ENCODE results near the gene LGMN. TPM values are rescaled to one million over a fixed set of nuclear protein-coding genes. Genes with fewer than 3 reads are reported as not detected.
"Not testable (repeated sequence)": the region's sequence is repeated elsewhere in the genome, so short reads cannot be mapped to it uniquely, and the experiment has no call there.

LGMN gene
- total RNA-seq, 1 donor, result 8.4 TPM

GRCh38 chr14:92775292-92775691, 26.9 kb upstream of the LGMN start:
- not testable (repeated sequence) for H3K27me3 ChIP-seq (ENCODE audit: insufficient read depth, low read length); H3K9me3 ChIP-seq (ENCODE audit: low read depth, low read length); H3K4me3 ChIP-seq (ENCODE audit: low read length)
- peaks cover 11% of the 10 kb centered on the region for H3K4me1 ChIP-seq (ENCODE audit: insufficient read depth, low read length)

GRCh38 chr14:92774572-92774971, 26.1 kb upstream of the LGMN start:
- Histone ChIP-seq H3K4me3 (ENCODE audit: low read length) (no peak overlapping the region), H3K9me3 (ENCODE audit: low read depth, low read length) (no peaks in the 10 kb centered on the region), H3K27me3 (ENCODE audit: insufficient read depth, low read length) (no peaks in the 10 kb centered on the region), H3K4me1 (ENCODE audit: insufficient read depth, low read length) (peaks cover 6% of the 10 kb centered on the region)

GRCh38 chr14:92770484-92770883, 22.1 kb upstream of the LGMN start:
- peaks cover 11% of the 10 kb centered on the region for H3K4me1 ChIP-seq (ENCODE audit: insufficient read depth, low read length)
- no peaks in the 10 kb centered on the region for H3K9me3 ChIP-seq (ENCODE audit: low read depth, low read length)
- no peaks in the 10 kb centered on the region for H3K27me3 ChIP-seq (ENCODE audit: insufficient read depth, low read length)
- H3K4me3 ChIP-seq (ENCODE audit: low read length), result no peak overlapping the region

GRCh38 chr14:92768795-92769194, 20.4 kb upstream of the LGMN start:
- H3K4me1 ChIP-seq (ENCODE audit: insufficient read depth, low read length), result peaks cover 5% of the 10 kb centered on the region
- no peaks in the 10 kb centered on the region for H3K9me3 ChIP-seq (ENCODE audit: low read depth, low read length)
- H3K4me3 ChIP-seq (ENCODE audit: low read length), result no peak overlapping the region
- no peaks in the 10 kb centered on the region for H3K27me3 ChIP-seq (ENCODE audit: insufficient read depth, low read length)

GRCh38 chr14:92768236-92768635, 19.8 kb upstream of the LGMN start:
- H3K27me3 ChIP-seq (ENCODE audit: insufficient read depth, low read length); H3K9me3 ChIP-seq (ENCODE audit: low read depth, low read length); H3K4me3 ChIP-seq (ENCODE audit: low read length); H3K4me1 ChIP-seq (ENCODE audit: insufficient read depth, low read length): not testable (repeated sequence)

GRCh38 chr14:92763666-92764631, 15.5 kb upstream of the LGMN start:
- H3K27me3 ChIP-seq (ENCODE audit: insufficient read depth, low read length); H3K4me1 ChIP-seq (ENCODE audit: insufficient read depth, low read length); H3K9me3 ChIP-seq (ENCODE audit: low read depth, low read length); H3K4me3 ChIP-seq (ENCODE audit: low read length): not testable (repeated sequence)

- Histone ChIP-seq H3K4me1 (ENCODE audit: insufficient read depth, low read length) (no peaks in the 10 kb centered on the region), H3K4me3 (ENCODE audit: low read length) (no peak overlapping the region), H3K9me3 (ENCODE audit: low read depth, low read length) (no peaks in the 10 kb centered on the region), H3K27me3 (ENCODE audit: insufficient read depth, low read length) (no peaks in the 10 kb centered on the region)
Measured at GRCh38 chr14:92760524-92760805, 12.0 kb upstream of the LGMN start.

GRCh38 chr14:92759679-92760523, 11.5 kb upstream of the LGMN start:
- Histone ChIP-seq H3K27me3 (ENCODE audit: insufficient read depth, low read length) (no peaks in the 10 kb centered on the region), H3K4me1 (ENCODE audit: insufficient read depth, low read length) (no peaks in the 10 kb centered on the region), H3K4me3 (ENCODE audit: low read length) (no peak overlapping the region)

GRCh38 chr14:92759300-92759678, 10.9 kb upstream of the LGMN start:
- Histone ChIP-seq H3K4me1 (ENCODE audit: insufficient read depth, low read length) (no peaks in the 10 kb centered on the region), H3K27me3 (ENCODE audit: insufficient read depth, low read length) (no peaks in the 10 kb centered on the region), H3K9me3 (ENCODE audit: low read depth, low read length) (no peaks in the 10 kb centered on the region), H3K4me3 (ENCODE audit: low read length) (no peak overlapping the region)

More at GRCh38 chr14:92759679-92760523, 11.5 kb upstream of the LGMN start:
- H3K9me3 ChIP-seq (ENCODE audit: low read depth, low read length), result no peaks in the 10 kb centered on the region

- no peak overlapping the region for H3K4me3 ChIP-seq (ENCODE audit: low read length)
- H3K27me3 ChIP-seq (ENCODE audit: insufficient read depth, low read length), result no peaks in the 10 kb centered on the region
- H3K4me1 ChIP-seq (ENCODE audit: insufficient read depth, low read length), result peaks cover 8% of the 10 kb centered on the region
- H3K9me3 ChIP-seq (ENCODE audit: low read depth, low read length), result no peaks in the 10 kb centered on the region
Measured at GRCh38 chr14:92756446-92756845, 8.0 kb upstream of the LGMN start.

GRCh38 chr14:92755495-92755894, 7.1 kb upstream of the LGMN start:
- Histone ChIP-seq H3K27me3 (ENCODE audit: insufficient read depth, low read length) (peaks cover 4% of the 10 kb centered on the region), H3K9me3 (ENCODE audit: low read depth, low read length) (no peaks in the 10 kb centered on the region), H3K4me3 (ENCODE audit: low read length) (no peak overlapping the region), H3K4me1 (ENCODE audit: insufficient read depth, low read length) (peaks cover 17% of the 10 kb centered on the region)

- Histone ChIP-seq H3K4me3 (ENCODE audit: low read length) (no peak overlapping the region), H3K4me1 (ENCODE audit: insufficient read depth, low read length) (peaks cover 21% of the 10 kb centered on the region), H3K9me3 (ENCODE audit: low read depth, low read length) (no peaks in the 10 kb centered on the region), H3K27me3 (ENCODE audit: insufficient read depth, low read length) (peaks cover 9% of the 10 kb centered on the region)
Measured at GRCh38 chr14:92754966-92755365, 6.5 kb upstream of the LGMN start.

- peaks cover 25% of the 10 kb centered on the region for H3K27me3 ChIP-seq (ENCODE audit: insufficient read depth, low read length)
- no peaks in the 10 kb centered on the region for H3K9me3 ChIP-seq (ENCODE audit: low read depth, low read length)
- peaks cover 28% of the 10 kb centered on the region for H3K4me1 ChIP-seq (ENCODE audit: insufficient read depth, low read length)
- H3K4me3 ChIP-seq (ENCODE audit: low read length), result no peak overlapping the region
Measured at GRCh38 chr14:92753250-92753649, 4.8 kb upstream of the LGMN start.

GRCh38 chr14:92751819-92752218, 3.4 kb upstream of the LGMN start:
- H3K4me1 ChIP-seq (ENCODE audit: insufficient read depth, low read length), result peaks cover 37% of the 10 kb centered on the region
- H3K4me3 ChIP-seq (ENCODE audit: low read length), result no peak overlapping the region
- H3K27me3 ChIP-seq (ENCODE audit: insufficient read depth, low read length), result peaks cover 37% of the 10 kb centered on the region
- no peaks in the 10 kb centered on the region for H3K9me3 ChIP-seq (ENCODE audit: low read depth, low read length)

GRCh38 chr14:92750994-92751400, 2.6 kb upstream of the LGMN start:
- Histone ChIP-seq H3K4me3 (ENCODE audit: low read length) (no peak overlapping the region), H3K4me1 (ENCODE audit: insufficient read depth, low read length) (peaks cover 37% of the 10 kb centered on the region), H3K27me3 (ENCODE audit: insufficient read depth, low read length) (peaks cover 37% of the 10 kb centered on the region), H3K9me3 (ENCODE audit: low read depth, low read length) (no peaks in the 10 kb centered on the region)

Measured in mononuclear cell (primary cell).